ENCODE results near the gene FAM170B. TPM values are rescaled to one million over a fixed set of nuclear protein-coding genes. Genes with fewer than 3 reads are reported as not detected.

FAM170B gene
- total RNA-seq, 6 donors from 2014 or later: 0.24 TPM; not detected in 5

GRCh38 chr10:49175587-49176309 is 41.9 kb upstream of the FAM170B start:
- DNase-seq: no peak
- H3K27me3 ChIP-seq: no peaks in the 10 kb centered on the region
- no peak overlapping the region for H3K27ac ChIP-seq
- H3K4me1 ChIP-seq: peaks cover 12 to 18% (median 15%) of the 10 kb centered on the region in 4 donors
- no peak for TF ChIP-seq CTCF (IDR thresholded peaks at IDR 0.05)
- TF ChIP-seq POLR2AphosphoS5 (IDR thresholded peaks at IDR 0.05): no peak
- no peak for TF ChIP-seq POLR2A (IDR thresholded peaks at IDR 0.05)
- TF ChIP-seq EP300 (IDR thresholded peaks at IDR 0.05): no peak
- WGBS, 2 donors: 92 to 97% methylated on average over 7 to 8 of the region's 8 CpGs
- H3K4me3 ChIP-seq: no peak overlapping the region
- no peaks in the 10 kb centered on the region for H3K9me3 ChIP-seq
- H3K36me3 ChIP-seq: no peaks in the 10 kb centered on the region
- no peak for ATAC-seq (ENCODE audit: low FRiP score in 2 of 2)

GRCh38 chr10:49174926-49175500 is 41.2 kb upstream of the FAM170B start:
- Histone ChIP-seq H3K36me3 (no peaks in the 10 kb centered on the region), H3K9me3 (no peaks in the 10 kb centered on the region), H3K4me3 (no peak overlapping the region), H3K27ac (no peak overlapping the region), H3K4me1 (peaks cover 12 to 18% (median 15%) of the 10 kb centered on the region in 4 donors), H3K27me3 (no peaks in the 10 kb centered on the region)
- no peak for ATAC-seq (ENCODE audit: low FRiP score in 2 of 2)
- TF ChIP-seq POLR2A (IDR thresholded peaks at IDR 0.05): no peak
- TF ChIP-seq EP300 (IDR thresholded peaks at IDR 0.05): no peak
- no peak for TF ChIP-seq CTCF (IDR thresholded peaks at IDR 0.05)
- no peak for TF ChIP-seq POLR2AphosphoS5 (IDR thresholded peaks at IDR 0.05)
- no peak for DNase-seq
- WGBS, 2 donors: 84 to 90% methylated on average over 10 of the region's 10 CpGs

GRCh38 chr10:49174261-49174925 is 40.6 kb upstream of the FAM170B start:
- DNase-seq (no peak), ATAC-seq (ENCODE audit: low FRiP score in 2 of 2) (no peak)
- Histone ChIP-seq H3K4me3 (no peak overlapping the region), H3K27ac (no peak overlapping the region), H3K36me3 (no peaks in the 10 kb centered on the region), H3K4me1 (peaks cover 12 to 18% (median 15%) of the 10 kb centered on the region in 4 donors), H3K9me3 (no peaks in the 10 kb centered on the region), H3K27me3 (no peaks in the 10 kb centered on the region)
- 74 to 75% methylated on average over 14 to 15 of the region's 15 CpGs for WGBS, 2 donors
- TF ChIP-seq EP300 (IDR thresholded peaks at IDR 0.05) (no peak), CTCF (IDR thresholded peaks at IDR 0.05) (no peak), POLR2A (IDR thresholded peaks at IDR 0.05) (no peak), POLR2AphosphoS5 (IDR thresholded peaks at IDR 0.05) (no peak)

- TF ChIP-seq EP300 (IDR thresholded peaks at IDR 0.05) (no peak), POLR2A (IDR thresholded peaks at IDR 0.05) (no peak), POLR2AphosphoS5 (IDR thresholded peaks at IDR 0.05) (no peak)
- WGBS, 2 donors: 63 to 92% methylated on average over 3 to 4 of the region's 4 CpGs
- DNase-seq (no peak), ATAC-seq (ENCODE audit: low FRiP score in 2 of 2) (no peak)
- no peak overlapping the region for H3K27ac ChIP-seq
- H3K27me3 ChIP-seq: no peaks in the 10 kb centered on the region
- no peak overlapping the region for H3K4me3 ChIP-seq
- peaks cover 12 to 19% (median 17%) of the 10 kb centered on the region in 4 donors for H3K4me1 ChIP-seq
- no peaks in the 10 kb centered on the region for H3K36me3 ChIP-seq
- H3K9me3 ChIP-seq: no peaks in the 10 kb centered on the region
Measured at GRCh38 chr10:49173853-49174252, 40.0 kb upstream of the FAM170B start.

- no peak overlapping the region for H3K4me3 ChIP-seq
- no peaks in the 10 kb centered on the region for H3K36me3 ChIP-seq
- no peak for DNase-seq
- no peak overlapping the region for H3K27ac ChIP-seq
- H3K9me3 ChIP-seq: no peaks in the 10 kb centered on the region
- H3K4me1 ChIP-seq: peaks cover 12 to 19% (median 17%) of the 10 kb centered on the region in 4 donors
- WGBS, 2 donors: 85 to 96% methylated on average over 11 of the region's 11 CpGs
- no peaks in the 10 kb centered on the region for H3K27me3 ChIP-seq
- ATAC-seq (ENCODE audit: low FRiP score in 2 of 2): no peak
- TF ChIP-seq EP300 (IDR thresholded peaks at IDR 0.05) (no peak), POLR2AphosphoS5 (IDR thresholded peaks at IDR 0.05) (no peak), CTCF (IDR thresholded peaks at IDR 0.05) (no peak), POLR2A (IDR thresholded peaks at IDR 0.05) (no peak)
Measured at GRCh38 chr10:49173201-49173772, 39.5 kb upstream of the FAM170B start.
